HEK293 (cell line): Measurements from ENCODE around the gene LCNL1.

Experiments
- AEBP2 ChIP-seq: fragments of 450-650 bp; formaldehyde crosslinking; IDR thresholded peaks from 2 replicates; pipeline ENCODE4 v1.5.1; 2016; ENCODE audit warnings: missing biosample characterization, missing genetic modification characterization, borderline replicate concordance
- IKZF3 ChIP-seq: fragments of 450-650 bp; IDR thresholded peaks from 2 replicates; pipeline ENCODE4 v1.5.0; 2018; ENCODE audit warnings: missing biosample characterization, mild to moderate bottlenecking, missing genetic modification characterization, moderate library complexity
- MYNN ChIP-seq: fragments of 450-650 bp; formaldehyde crosslinking; IDR thresholded peaks from 2 replicates; pipeline ENCODE4 v1.5.1; 2016; ENCODE audit warnings: missing biosample characterization, missing genetic modification characterization, borderline replicate concordance
- MZF1 ChIP-seq: fragments of 450-650 bp; formaldehyde crosslinking; IDR thresholded peaks from 2 replicates; pipeline ENCODE4 v1.5.1; 2017; ENCODE audit warnings: missing biosample characterization, missing genetic modification characterization, borderline replicate concordance
- PBX3 ChIP-seq: sonication (generic); formaldehyde crosslinking; IDR thresholded peaks from 2 replicates; pipeline ENCODE4 v1.8.1; 2022; ENCODE audit warnings: mild to moderate bottlenecking, moderate library complexity, missing genetic modification reagents
- REST ChIP-seq: fragments of 450-650 bp; formaldehyde crosslinking; IDR thresholded peaks from 2 replicates; pipeline ENCODE4 v1.5.1; 2016; ENCODE audit warnings: missing biosample characterization, missing genetic modification characterization
- SCRT1 ChIP-seq: fragments of 450-650 bp; formaldehyde crosslinking; IDR thresholded peaks from 2 replicates; pipeline ENCODE4 v1.5.1; 2016; ENCODE audit warnings: missing biosample characterization, missing genetic modification characterization, borderline replicate concordance
- WT1 ChIP-seq: fragments of 450-650 bp; formaldehyde crosslinking; IDR thresholded peaks from 2 replicates; pipeline ENCODE4 v1.5.1; 2016; ENCODE audit warnings: missing biosample characterization, missing genetic modification characterization
- ZEB2 ChIP-seq: fragments of 450-650 bp; formaldehyde crosslinking; IDR thresholded peaks from 2 replicates; pipeline ENCODE4 v1.5.1; 2016; ENCODE audit warnings: missing biosample characterization, missing genetic modification characterization
- ZNF112 ChIP-seq: fragments of 450-650 bp; formaldehyde crosslinking; IDR thresholded peaks from 2 replicates; pipeline ENCODE4 v1.5.0; 2017; ENCODE audit warnings: missing biosample characterization, missing genetic modification characterization
- ZNF140 ChIP-seq: fragments of 450-650 bp; formaldehyde crosslinking; IDR thresholded peaks from 2 replicates; pipeline ENCODE4 v1.5.1; 2016; ENCODE audit warnings: missing biosample characterization, missing genetic modification characterization
- ZNF157 ChIP-seq: fragments of 450-650 bp; formaldehyde crosslinking; IDR thresholded peaks from 2 replicates; pipeline ENCODE4 v1.5.1; 2016; ENCODE audit warnings: missing biosample characterization, missing genetic modification characterization
- ZNF202 ChIP-seq: fragments of 450-650 bp; formaldehyde crosslinking; IDR thresholded peaks from 2 replicates; pipeline ENCODE4 v1.5.1; 2016; ENCODE audit warnings: missing biosample characterization, missing genetic modification characterization, borderline replicate concordance
- ZNF266 ChIP-seq: fragments of 450-650 bp; formaldehyde crosslinking; IDR thresholded peaks from 2 replicates; pipeline ENCODE4 v1.5.1; 2016; ENCODE audit warnings: missing biosample characterization, missing genetic modification characterization, low read depth
- ZNF274 ChIP-seq, 2 experiments: fragments of 200-500 bp in 1 of 2; fragments of 450-650 bp in 1 of 2; sonication (Bioruptor generic) in 1 of 2; formaldehyde crosslinking in 1 of 2; IDR thresholded peaks; 2 replicates each; pipeline versions ENCODE4 v1.5.1 to v1.6.1; 2014 to 2016; ENCODE audit warnings: borderline replicate concordance in 1 of 2, inconsistent platforms in 1 of 2, low read length in 1 of 2, missing biosample characterization in 1 of 2, missing genetic modification characterization in 1 of 2
- ZNF292 ChIP-seq: fragments of 450-650 bp; formaldehyde crosslinking; IDR thresholded peaks from 2 replicates; pipeline ENCODE4 v1.5.1; 2016; ENCODE audit warnings: low read depth, missing biosample characterization, missing genetic modification characterization, borderline replicate concordance
- ZNF302 ChIP-seq: fragments of 450-650 bp; formaldehyde crosslinking; IDR thresholded peaks from 2 replicates; pipeline ENCODE4 v1.5.1; 2016; ENCODE audit warnings: missing biosample characterization, missing genetic modification characterization, low read depth
- ZNF513 ChIP-seq: fragments of 450-650 bp; IDR thresholded peaks from 2 replicates; pipeline ENCODE4 v1.5.1; 2018; ENCODE audit warnings: missing biosample characterization, missing genetic modification characterization
- ZNF549 ChIP-seq: fragments of 450-650 bp; IDR thresholded peaks from 2 replicates; pipeline ENCODE4 v1.5.1; 2018; ENCODE audit warnings: missing biosample characterization, missing genetic modification characterization, mild to moderate bottlenecking, inconsistent platforms, moderate library complexity
- ZNF560 ChIP-seq: fragments of 450-650 bp; formaldehyde crosslinking; IDR thresholded peaks from 2 replicates; pipeline ENCODE4 v1.5.1; 2017; ENCODE audit warnings: missing biosample characterization, missing genetic modification characterization, borderline replicate concordance
- ZNF626 ChIP-seq: fragments of 450-650 bp; sonication (Bioruptor Pico); formaldehyde crosslinking; IDR thresholded peaks from 2 replicates; pipeline ENCODE4 v1.5.1; 2018; ENCODE audit warnings: missing biosample characterization, missing genetic modification characterization, inconsistent platforms
- ZNF791 ChIP-seq: fragments of 450-650 bp; formaldehyde crosslinking; IDR thresholded peaks from 2 replicates; pipeline ENCODE4 v1.5.1; 2016; ENCODE audit warnings: missing biosample characterization, missing genetic modification characterization
- ZSCAN23 ChIP-seq: fragments of 450-650 bp; formaldehyde crosslinking; IDR thresholded peaks from 2 replicates; pipeline ENCODE4 v1.5.1; 2016; ENCODE audit warnings: missing biosample characterization, missing genetic modification characterization
- TF ChIP-seq, protein P1 (sequence below): fragments of 450-650 bp; formaldehyde crosslinking; IDR thresholded peaks from 2 replicates; pipeline ENCODE4 v1.5.1; 2016; ENCODE audit warnings: missing biosample characterization, missing genetic modification characterization
- TF ChIP-seq, protein P2 (sequence below): fragments of 450-650 bp; formaldehyde crosslinking; IDR thresholded peaks from 2 replicates; pipeline ENCODE4 v1.5.1; 2017; ENCODE audit warnings: missing biosample characterization, missing genetic modification characterization
- TF ChIP-seq, protein P3 (sequence below): fragments of 450-650 bp; formaldehyde crosslinking; IDR thresholded peaks from 2 replicates; pipeline ENCODE4 v1.5.1; 2017; ENCODE audit warnings: missing biosample characterization, missing genetic modification characterization

The LCNL1 gene

GRCh38 chr9:136992819-136993369, 10.1 kb downstream of the LCNL1 start (continued):
- TF ChIP-seq PBX3 (no peak), ZNF513 (tag by site-specific recombination) (no peak), ZNF560 (tag by site-specific recombination) (no peak), ZNF274 (IDR thresholded peaks at IDR 0.05; ENCODE audit: low read length) (no peak), ZNF274 (tag by site-specific recombination; IDR thresholded peaks at IDR 0.05; ENCODE audit: borderline replicate concordance) (no peak), ZEB2 (tag by site-specific recombination) (no peak), MZF1 (tag by site-specific recombination) (no peak), AEBP2 (no peak), REST (tag by site-specific recombination) (peak; percentile 85), ZNF140 (tag by site-specific recombination) (no peak), ZNF266 (tag by site-specific recombination) (no peak), WT1 (tag by site-specific recombination) (0 out of 2 replicates have a peak, but pooled peaks have one; percentile 6), ZNF112 (tag by site-specific recombination) (no peak), ZSCAN23 (tag by site-specific recombination) (no peak), ZNF202 (tag by site-specific recombination) (no peak), ZNF302 (tag by site-specific recombination) (no peak), ZNF549 (tag by site-specific recombination) (no peak), MYNN (tag by site-specific recombination) (no peak), ZNF626 (tag by site-specific recombination) (no peak), IKZF3 (tag by site-specific recombination) (no peak), ZNF292 (tag by site-specific recombination) (no peak), ZNF157 (tag by site-specific recombination) (no peak), SCRT1 (no peak), ZNF791 (tag by site-specific recombination) (no peak)
- TF ChIP-seq, protein P1, sequence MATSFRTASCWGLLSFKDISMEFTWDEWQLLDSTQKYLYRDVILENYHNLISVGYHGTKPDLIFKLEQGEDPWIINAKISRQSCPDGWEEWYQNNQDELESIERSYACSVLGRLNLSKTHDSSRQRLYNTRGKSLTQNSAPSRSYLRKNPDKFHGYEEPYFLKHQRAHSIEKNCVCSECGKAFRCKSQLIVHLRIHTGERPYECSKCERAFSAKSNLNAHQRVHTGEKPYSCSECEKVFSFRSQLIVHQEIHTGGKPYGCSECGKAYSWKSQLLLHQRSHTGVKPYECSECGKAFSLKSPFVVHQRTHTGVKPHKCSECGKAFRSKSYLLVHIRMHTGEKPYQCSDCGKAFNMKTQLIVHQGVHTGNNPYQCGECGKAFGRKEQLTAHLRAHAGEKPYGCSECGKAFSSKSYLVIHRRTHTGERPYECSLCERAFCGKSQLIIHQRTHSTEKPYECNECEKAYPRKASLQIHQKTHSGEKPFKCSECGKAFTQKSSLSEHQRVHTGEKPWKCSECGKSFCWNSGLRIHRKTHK (tag by site-specific recombination), result no peak
- TF ChIP-seq, protein P2, sequence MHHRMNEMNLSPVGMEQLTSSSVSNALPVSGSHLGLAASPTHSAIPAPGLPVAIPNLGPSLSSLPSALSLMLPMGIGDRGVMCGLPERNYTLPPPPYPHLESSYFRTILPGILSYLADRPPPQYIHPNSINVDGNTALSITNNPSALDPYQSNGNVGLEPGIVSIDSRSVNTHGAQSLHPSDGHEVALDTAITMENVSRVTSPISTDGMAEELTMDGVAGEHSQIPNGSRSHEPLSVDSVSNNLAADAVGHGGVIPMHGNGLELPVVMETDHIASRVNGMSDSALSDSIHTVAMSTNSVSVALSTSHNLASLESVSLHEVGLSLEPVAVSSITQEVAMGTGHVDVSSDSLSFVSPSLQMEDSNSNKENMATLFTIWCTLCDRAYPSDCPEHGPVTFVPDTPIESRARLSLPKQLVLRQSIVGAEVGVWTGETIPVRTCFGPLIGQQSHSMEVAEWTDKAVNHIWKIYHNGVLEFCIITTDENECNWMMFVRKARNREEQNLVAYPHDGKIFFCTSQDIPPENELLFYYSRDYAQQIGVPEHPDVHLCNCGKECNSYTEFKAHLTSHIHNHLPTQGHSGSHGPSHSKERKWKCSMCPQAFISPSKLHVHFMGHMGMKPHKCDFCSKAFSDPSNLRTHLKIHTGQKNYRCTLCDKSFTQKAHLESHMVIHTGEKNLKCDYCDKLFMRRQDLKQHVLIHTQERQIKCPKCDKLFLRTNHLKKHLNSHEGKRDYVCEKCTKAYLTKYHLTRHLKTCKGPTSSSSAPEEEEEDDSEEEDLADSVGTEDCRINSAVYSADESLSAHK (tag by site-specific recombination), result no peak
- TF ChIP-seq, protein P3, sequence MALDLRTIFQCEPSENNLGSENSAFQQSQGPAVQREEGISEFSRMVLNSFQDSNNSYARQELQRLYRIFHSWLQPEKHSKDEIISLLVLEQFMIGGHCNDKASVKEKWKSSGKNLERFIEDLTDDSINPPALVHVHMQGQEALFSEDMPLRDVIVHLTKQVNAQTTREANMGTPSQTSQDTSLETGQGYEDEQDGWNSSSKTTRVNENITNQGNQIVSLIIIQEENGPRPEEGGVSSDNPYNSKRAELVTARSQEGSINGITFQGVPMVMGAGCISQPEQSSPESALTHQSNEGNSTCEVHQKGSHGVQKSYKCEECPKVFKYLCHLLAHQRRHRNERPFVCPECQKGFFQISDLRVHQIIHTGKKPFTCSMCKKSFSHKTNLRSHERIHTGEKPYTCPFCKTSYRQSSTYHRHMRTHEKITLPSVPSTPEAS (tag by site-specific recombination), result no peak
